ENCODE data around the gene CDKAL1. TPM values are rescaled to one million over a fixed set of nuclear protein-coding genes. Genes with fewer than 3 reads are reported as not detected.

The CDKAL1 gene
- total and polyA plus RNA-seq, 10 of the 15 experiments (the other 5 are each of a cell fraction or from before 2014, with no cell fraction given), result 10.7 to 26.9 (median 17.3) TPM

DNA sequence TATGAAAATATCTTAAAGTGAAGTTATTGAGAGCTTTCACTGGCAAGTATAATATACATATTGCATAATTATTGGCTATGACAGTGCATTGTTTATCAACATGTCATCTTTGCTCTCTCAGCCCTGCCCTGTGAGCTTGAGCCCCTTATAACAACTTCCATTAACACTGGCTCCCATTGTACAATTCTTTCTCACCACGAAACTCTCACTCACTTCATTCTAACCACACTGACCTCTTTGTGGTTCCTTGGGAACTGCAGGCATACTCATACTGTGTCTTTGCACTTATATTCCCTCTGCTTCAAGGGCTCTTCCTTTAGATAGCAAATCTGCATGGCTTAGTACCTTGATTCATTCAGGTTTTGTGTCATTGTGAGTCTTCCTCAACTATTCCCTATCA is 411.8 kb downstream of the CDKAL1 start:
- FAIRE-seq, result peak; percentile 65
- no peak overlapping the region for H3K4me2 ChIP-seq (ENCODE audit: control insufficient read depth, insufficient read depth)
- H3K79me2 ChIP-seq (ENCODE audit: control insufficient read depth, insufficient read depth, low read length), result no peaks in the 10 kb centered on the region
- ATAC-seq, result peak; percentile 96
- peak; percentile 43 for DNase-seq (ENCODE audit: low read depth, low spot score)
- SMC1A ChIA-PET (ENCODE audit: uncharacterized antibody, unreplicated experiment), result interaction anchor here (1.2 kb wide), 1 partner anchor 16 kb away, joined by 3 read pairs; no protein-coding TSS in a partner anchor
- WGBS (ENCODE audit: insufficient coverage, insufficient replicate concordance, low lambda C conversion rate, missing lambda C conversion rate), result 56% methylated on average over 1 of the region's 1 CpG
- POLR2A ChIA-PET, result no interaction called here
- no peaks in the 10 kb centered on the region for H3K4me1 ChIP-seq (ENCODE audit: control insufficient read depth, insufficient read depth, low read length)
- RAD21 ChIA-PET (ENCODE audit: unreplicated experiment), result interaction anchor here (1.1 kb wide), 1 partner anchor 69 kb away, joined by 3 read pairs; no protein-coding TSS in a partner anchor
- H3K9ac ChIP-seq (ENCODE audit: control insufficient read depth, insufficient read depth, low read length), result no peak overlapping the region
- H3K27ac ChIP-seq (ENCODE audit: control insufficient read depth, insufficient read depth), result no peak overlapping the region
- H4K20me1 ChIP-seq (ENCODE audit: control insufficient read depth, insufficient read depth), result no peaks in the 10 kb centered on the region
- H3K4me3 ChIP-seq, result no peak overlapping the region
- H3K27me3 ChIP-seq (replicated peaks in 1 of 2; ENCODE audit: control insufficient read depth in 2 of 2, insufficient read depth in 2 of 2, low read length in 1 of 2), result no peaks in the 10 kb centered on the region
- intact Hi-C loops (cut with micrococcal nuclease; ENCODE audit: unreplicated experiment) (no loop called here), in situ Hi-C loops (cut with MboI) (no loop called here)
- H3K9me3 ChIP-seq (replicated peaks; ENCODE audit: control insufficient read depth, insufficient read depth, low read length), result no peaks in the 10 kb centered on the region; the same call in none of the 3 replicates
- CTCF ChIA-PET, result interaction anchor here (1.1 kb wide), 1 partner anchor 12 kb away, joined by 3 read pairs; no protein-coding TSS in a partner anchor
- no peak overlapping the region for H2AFZ ChIP-seq (ENCODE audit: control insufficient read depth, low read depth, low read length)
- H3K36me3 ChIP-seq (ENCODE audit: control insufficient read depth in 2 of 2, insufficient read depth in 2 of 2, low read length in 1 of 2), result no peaks in the 10 kb centered on the region
- no TSS peak for BruUV-seq (replicated peaks)
- no peak for TF ChIP-seq EGR1 (IDR thresholded peaks at IDR 0.05; ENCODE audit: borderline replicate concordance in 1 of 2, low read depth in 2 of 2, low read length in 2 of 2)
- no peak for TF ChIP-seq ZBED1 (IDR thresholded peaks at IDR 0.05; ENCODE audit: borderline replicate concordance)
- TF ChIP-seq NFIC (IDR thresholded peaks at IDR 0.05; ENCODE audit: low read depth, low read length), result peak; percentile 72; the same call in 1 of the 2 replicates
- TF ChIP-seq, protein P1, sequence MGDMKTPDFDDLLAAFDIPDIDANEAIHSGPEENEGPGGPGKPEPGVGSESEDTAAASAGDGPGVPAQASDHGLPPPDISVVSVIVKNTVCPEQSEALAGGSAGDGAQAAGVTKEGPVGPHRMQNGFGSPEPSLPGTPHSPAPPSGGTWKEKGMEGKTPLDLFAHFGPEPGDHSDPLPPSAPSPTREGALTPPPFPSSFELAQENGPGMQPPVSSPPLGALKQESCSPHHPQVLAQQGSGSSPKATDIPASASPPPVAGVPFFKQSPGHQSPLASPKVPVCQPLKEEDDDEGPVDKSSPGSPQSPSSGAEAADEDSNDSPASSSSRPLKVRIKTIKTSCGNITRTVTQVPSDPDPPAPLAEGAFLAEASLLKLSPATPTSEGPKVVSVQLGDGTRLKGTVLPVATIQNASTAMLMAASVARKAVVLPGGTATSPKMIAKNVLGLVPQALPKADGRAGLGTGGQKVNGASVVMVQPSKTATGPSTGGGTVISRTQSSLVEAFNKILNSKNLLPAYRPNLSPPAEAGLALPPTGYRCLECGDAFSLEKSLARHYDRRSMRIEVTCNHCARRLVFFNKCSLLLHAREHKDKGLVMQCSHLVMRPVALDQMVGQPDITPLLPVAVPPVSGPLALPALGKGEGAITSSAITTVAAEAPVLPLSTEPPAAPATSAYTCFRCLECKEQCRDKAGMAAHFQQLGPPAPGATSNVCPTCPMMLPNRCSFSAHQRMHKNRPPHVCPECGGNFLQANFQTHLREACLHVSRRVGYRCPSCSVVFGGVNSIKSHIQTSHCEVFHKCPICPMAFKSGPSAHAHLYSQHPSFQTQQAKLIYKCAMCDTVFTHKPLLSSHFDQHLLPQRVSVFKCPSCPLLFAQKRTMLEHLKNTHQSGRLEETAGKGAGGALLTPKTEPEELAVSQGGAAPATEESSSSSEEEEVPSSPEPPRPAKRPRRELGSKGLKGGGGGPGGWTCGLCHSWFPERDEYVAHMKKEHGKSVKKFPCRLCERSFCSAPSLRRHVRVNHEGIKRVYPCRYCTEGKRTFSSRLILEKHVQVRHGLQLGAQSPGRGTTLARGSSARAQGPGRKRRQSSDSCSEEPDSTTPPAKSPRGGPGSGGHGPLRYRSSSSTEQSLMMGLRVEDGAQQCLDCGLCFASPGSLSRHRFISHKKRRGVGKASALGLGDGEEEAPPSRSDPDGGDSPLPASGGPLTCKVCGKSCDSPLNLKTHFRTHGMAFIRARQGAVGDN (IDR thresholded peaks at IDR 0.05), result no peak
- no peak for TF ChIP-seq TAF1 (IDR thresholded peaks at IDR 0.05; ENCODE audit: borderline replicate concordance, low read depth, low read length)
- TF ChIP-seq KAT2A (conservative IDR thresholded peaks at IDR 0.05; ENCODE audit: control insufficient read depth, low read depth, low read length), result no peak
- TF ChIP-seq, protein P2, sequence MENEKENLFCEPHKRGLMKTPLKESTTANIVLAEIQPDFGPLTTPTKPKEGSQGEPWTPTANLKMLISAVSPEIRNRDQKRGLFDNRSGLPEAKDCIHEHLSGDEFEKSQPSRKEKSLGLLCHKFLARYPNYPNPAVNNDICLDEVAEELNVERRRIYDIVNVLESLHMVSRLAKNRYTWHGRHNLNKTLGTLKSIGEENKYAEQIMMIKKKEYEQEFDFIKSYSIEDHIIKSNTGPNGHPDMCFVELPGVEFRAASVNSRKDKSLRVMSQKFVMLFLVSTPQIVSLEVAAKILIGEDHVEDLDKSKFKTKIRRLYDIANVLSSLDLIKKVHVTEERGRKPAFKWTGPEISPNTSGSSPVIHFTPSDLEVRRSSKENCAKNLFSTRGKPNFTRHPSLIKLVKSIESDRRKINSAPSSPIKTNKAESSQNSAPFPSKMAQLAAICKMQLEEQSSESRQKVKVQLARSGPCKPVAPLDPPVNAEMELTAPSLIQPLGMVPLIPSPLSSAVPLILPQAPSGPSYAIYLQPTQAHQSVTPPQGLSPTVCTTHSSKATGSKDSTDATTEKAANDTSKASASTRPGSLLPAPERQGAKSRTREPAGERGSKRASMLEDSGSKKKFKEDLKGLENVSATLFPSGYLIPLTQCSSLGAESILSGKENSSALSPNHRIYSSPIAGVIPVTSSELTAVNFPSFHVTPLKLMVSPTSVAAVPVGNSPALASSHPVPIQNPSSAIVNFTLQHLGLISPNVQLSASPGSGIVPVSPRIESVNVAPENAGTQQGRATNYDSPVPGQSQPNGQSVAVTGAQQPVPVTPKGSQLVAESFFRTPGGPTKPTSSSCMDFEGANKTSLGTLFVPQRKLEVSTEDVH (IDR thresholded peaks at IDR 0.05; ENCODE audit: low read depth, partially characterized antibody), result no peak
- TF ChIP-seq CBX5 (IDR thresholded peaks at IDR 0.05; ENCODE audit: low read depth), result no peak
- no peak for TF ChIP-seq HSF1 (IDR thresholded peaks at IDR 0.05; ENCODE audit: low read depth, low read length)
- TF ChIP-seq USF2 (IDR thresholded peaks at IDR 0.05; ENCODE audit: borderline replicate concordance, low read depth, low read length), result no peak
- TF ChIP-seq IKZF2 (IDR thresholded peaks at IDR 0.05), result peak; percentile 84 to 92
- TF ChIP-seq IKZF1 (conservative IDR thresholded peaks at IDR 0.05), result peak; percentile 79
- TF ChIP-seq JUNB (IDR thresholded peaks at IDR 0.05), result peak; percentile 64
- TF ChIP-seq POLR2AphosphoS2 (IDR thresholded peaks at IDR 0.05; ENCODE audit: low read depth, low read length), result no peak
- TF ChIP-seq ZNF207 (IDR thresholded peaks at IDR 0.05; ENCODE audit: borderline replicate concordance), result no peak
- peak; percentile 34; the same call in 1 of the 2 replicates for TF ChIP-seq IRF4 (IDR thresholded peaks at IDR 0.05; ENCODE audit: low read depth, low read length)
